MM.1S (cell line): ENCODE results near the gene SMAD7.

Experiments used
- CTCF ChIP-seq: fragments of 300-600 bp; sonication (generic); IDR thresholded peaks from 2 replicates; pipeline ENCODE4 v1.5.1; 2016; ENCODE audit warnings: antibody characterized with exemption, low read length, mixed read lengths
- EZH2 ChIP-seq: fragments of 300-600 bp; sonication (generic); optimal IDR thresholded peaks from 2 replicates; pipeline ENCODE3; 2017; ENCODE audit warnings: low read depth, mild to moderate bottlenecking, antibody characterized with exemption, low read length, mixed read lengths

- no peak for TF ChIP-seq CTCF
- no peak for TF ChIP-seq EZH2
These were observed 11.7 kb upstream of the SMAD7 start for GRCh38 chr18:48962252-48962993.
